Measurements from ENCODE around the gene TUBB.
"Not testable (repeated sequence)": the region's sequence is repeated elsewhere in the genome, so short reads cannot be mapped to it uniquely, and the experiment has no call there.

Gene TUBB

DNA sequence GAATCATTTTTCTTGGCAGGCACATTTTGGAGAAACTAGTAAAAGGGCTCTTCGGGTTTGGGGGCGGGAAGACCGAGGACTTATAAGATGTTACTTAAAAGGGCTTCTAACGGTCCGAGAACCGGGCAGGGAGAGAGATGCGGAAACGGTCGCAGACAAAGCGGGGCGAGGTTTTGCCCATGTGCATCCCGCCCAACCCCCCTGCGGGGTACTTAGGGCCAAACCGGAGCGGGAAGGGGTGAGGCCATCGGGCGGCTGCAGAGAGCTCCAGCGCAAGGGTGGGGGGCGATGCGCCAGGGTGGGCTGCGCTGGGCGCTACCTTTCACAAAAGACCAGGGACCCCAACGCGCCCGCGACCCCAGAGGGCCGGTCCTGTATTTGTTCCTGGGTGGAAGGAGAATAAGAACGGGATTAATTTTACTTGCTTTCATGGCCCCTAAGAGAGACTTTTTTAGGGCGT, 616 bp downstream of the TUBB start:
- Mint-ChIP-seq H3K9me3 (no peaks in the 10 kb centered on the region), H3K4me3 (peak overlapping the region; percentile 93), H3K27me3 (ENCODE audit: low read depth) (peaks cover 4% of the 10 kb centered on the region), H3K36me3 (ENCODE audit: low read depth) (peaks cover 68% of the 10 kb centered on the region), H3K4me1 (ENCODE audit: low read depth) (peaks cover 50% of the 10 kb centered on the region), H3K27ac (peak overlapping the region; percentile 92)
- peak; percentile 69 for DNase-seq (ENCODE audit: low spot score)

DNA sequence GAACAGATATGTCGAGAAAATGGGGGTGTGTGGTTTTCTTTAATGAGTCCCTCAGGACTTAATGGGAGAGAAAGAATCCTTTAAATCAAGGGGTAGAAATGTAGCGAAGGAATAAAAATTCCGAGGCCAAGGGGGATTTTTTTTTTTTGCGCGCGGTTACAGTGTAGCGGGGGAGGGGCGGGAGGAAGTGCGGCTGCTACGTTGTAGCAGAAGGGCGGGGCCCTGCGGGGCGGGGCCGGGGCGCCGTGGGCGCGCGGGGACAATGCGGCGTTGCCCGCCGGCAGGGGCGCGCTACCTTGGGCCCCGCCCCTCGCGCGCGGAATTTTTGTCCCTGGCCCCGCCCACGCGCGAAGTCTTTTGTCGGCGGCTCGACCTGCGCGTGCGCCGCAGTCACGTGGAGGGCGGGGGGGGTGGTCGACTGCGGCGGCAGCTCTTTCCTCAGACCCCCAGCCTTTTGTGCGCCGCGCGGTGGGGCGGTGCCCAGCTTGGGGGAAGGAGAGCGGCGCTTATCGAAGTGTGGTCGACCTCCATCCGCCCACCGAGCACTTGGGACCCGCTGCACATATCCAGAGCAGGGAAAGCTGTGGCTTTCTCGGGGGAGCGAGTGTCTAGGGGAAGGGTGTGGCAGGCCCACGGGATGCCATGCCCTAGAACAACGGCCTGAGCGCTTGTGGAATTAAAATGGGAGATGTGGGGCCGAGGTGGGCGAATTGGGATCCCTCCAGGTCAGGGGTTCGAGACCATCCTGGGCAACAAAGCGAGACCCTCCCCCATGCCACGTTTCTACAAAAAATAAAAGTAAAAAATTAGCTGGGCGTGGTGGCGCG, 1.3 kb downstream of the TUBB start:
- Mint-ChIP-seq H3K4me3 (peak overlapping the region; percentile 93), H3K9me3 (no peaks in the 10 kb centered on the region), H3K27me3 (ENCODE audit: low read depth) (peaks cover 4% of the 10 kb centered on the region), H3K27ac (peak overlapping the region; percentile 92), H3K4me1 (ENCODE audit: low read depth) (peaks cover 46% of the 10 kb centered on the region), H3K36me3 (ENCODE audit: low read depth) (peaks cover 65% of the 10 kb centered on the region)
- peak; percentile 95 for DNase-seq (ENCODE audit: low spot score)

DNA sequence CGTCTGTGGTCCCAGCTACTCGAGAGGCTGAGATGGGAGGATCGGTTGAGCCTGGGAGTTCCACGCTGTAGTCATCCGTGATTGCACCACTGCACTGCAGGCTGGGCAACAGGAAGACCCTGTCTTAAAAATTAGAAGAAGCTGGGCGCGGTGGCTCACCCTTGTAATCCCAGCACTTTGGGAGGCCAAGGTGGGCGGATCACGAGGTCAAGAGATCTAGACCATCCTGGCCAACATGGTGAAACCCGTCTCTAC, 1.8 kb downstream of the TUBB start:
- peaks cover 63% of the 10 kb centered on the region for H3K36me3 Mint-ChIP-seq (ENCODE audit: low read depth)
- H3K9me3 Mint-ChIP-seq; DNase-seq (ENCODE audit: low spot score); H3K27me3 Mint-ChIP-seq (ENCODE audit: low read depth): not testable (repeated sequence)
- peak overlapping the region; percentile 93 for H3K4me3 Mint-ChIP-seq
- peaks cover 42% of the 10 kb centered on the region for H3K4me1 Mint-ChIP-seq (ENCODE audit: low read depth)
- peak overlapping the region; percentile 92 for H3K27ac Mint-ChIP-seq

DNA sequence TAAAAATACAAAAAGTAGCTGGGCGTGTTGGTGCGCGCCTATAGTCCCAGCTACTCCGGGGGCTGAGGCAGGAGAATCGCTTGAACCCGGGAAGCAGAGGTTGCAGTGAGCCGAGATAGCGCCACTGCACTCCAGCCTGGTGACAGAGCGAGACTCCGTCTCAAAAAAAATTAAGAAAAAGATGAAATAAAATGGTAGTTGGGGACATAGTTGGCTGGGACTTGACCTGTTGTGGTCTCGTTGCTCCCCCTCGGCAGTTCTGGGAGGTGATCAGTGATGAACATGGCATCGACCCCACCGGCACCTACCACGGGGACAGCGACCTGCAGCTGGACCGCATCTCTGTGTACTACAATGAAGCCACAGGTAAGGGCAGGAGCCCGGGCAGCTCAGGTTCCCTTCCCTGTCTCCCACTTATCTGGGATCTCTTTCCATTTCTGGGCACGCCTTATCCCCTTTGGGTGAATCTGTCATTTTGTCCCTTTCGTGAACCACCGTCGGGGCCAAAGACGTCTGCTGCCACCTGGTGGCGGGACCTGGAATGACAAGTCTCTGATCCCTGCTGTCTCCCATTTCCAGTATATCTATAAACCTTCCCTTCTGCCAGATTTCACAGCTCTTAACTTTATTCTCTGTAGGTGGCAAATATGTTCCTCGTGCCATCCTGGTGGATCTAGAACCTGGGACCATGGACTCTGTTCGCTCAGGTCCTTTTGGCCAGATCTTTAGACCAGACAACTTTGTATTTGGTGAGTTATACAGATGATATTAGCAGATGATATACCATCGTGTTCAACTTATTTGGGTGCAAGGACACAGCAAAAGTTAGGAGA, 2.3 kb downstream of the TUBB start:
- peaks cover 4% of the 10 kb centered on the region for H3K27me3 Mint-ChIP-seq (ENCODE audit: low read depth)
- peak overlapping the region; percentile 93 for H3K4me3 Mint-ChIP-seq
- peaks cover 63% of the 10 kb centered on the region for H3K36me3 Mint-ChIP-seq (ENCODE audit: low read depth)
- peak; percentile 77 for DNase-seq (ENCODE audit: low spot score)
- H3K4me1 Mint-ChIP-seq (ENCODE audit: low read depth) = peaks cover 42% of the 10 kb centered on the region
- H3K27ac Mint-ChIP-seq = peak overlapping the region; percentile 92
- H3K9me3 Mint-ChIP-seq = no peaks in the 10 kb centered on the region

DNA sequence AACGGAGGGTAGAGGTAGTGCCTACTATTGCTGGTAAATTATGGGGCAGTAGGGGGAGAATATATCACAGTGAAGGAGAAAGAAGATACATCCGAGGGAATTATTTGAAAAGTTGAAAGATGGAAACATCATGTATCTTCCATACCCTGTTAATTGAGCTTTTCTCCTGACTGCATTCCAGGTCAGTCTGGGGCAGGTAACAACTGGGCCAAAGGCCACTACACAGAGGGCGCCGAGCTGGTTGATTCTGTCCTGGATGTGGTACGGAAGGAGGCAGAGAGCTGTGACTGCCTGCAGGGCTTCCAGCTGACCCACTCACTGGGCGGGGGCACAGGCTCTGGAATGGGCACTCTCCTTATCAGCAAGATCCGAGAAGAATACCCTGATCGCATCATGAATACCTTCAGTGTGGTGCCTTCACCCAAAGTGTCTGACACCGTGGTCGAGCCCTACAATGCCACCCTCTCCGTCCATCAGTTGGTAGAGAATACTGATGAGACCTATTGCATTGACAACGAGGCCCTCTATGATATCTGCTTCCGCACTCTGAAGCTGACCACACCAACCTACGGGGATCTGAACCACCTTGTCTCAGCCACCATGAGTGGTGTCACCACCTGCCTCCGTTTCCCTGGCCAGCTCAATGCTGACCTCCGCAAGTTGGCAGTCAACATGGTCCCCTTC, 3.1 kb downstream of the TUBB start:
- not testable (repeated sequence) for H3K9me3 Mint-ChIP-seq; DNase-seq (ENCODE audit: low spot score); H3K27me3 Mint-ChIP-seq (ENCODE audit: low read depth)
- peaks cover 40% of the 10 kb centered on the region for H3K4me1 Mint-ChIP-seq (ENCODE audit: low read depth)
- H3K4me3 Mint-ChIP-seq = peak overlapping the region; percentile 93
- H3K36me3 Mint-ChIP-seq (ENCODE audit: low read depth) = peaks cover 65% of the 10 kb centered on the region
- H3K27ac Mint-ChIP-seq = peak overlapping the region; percentile 92

DNA sequence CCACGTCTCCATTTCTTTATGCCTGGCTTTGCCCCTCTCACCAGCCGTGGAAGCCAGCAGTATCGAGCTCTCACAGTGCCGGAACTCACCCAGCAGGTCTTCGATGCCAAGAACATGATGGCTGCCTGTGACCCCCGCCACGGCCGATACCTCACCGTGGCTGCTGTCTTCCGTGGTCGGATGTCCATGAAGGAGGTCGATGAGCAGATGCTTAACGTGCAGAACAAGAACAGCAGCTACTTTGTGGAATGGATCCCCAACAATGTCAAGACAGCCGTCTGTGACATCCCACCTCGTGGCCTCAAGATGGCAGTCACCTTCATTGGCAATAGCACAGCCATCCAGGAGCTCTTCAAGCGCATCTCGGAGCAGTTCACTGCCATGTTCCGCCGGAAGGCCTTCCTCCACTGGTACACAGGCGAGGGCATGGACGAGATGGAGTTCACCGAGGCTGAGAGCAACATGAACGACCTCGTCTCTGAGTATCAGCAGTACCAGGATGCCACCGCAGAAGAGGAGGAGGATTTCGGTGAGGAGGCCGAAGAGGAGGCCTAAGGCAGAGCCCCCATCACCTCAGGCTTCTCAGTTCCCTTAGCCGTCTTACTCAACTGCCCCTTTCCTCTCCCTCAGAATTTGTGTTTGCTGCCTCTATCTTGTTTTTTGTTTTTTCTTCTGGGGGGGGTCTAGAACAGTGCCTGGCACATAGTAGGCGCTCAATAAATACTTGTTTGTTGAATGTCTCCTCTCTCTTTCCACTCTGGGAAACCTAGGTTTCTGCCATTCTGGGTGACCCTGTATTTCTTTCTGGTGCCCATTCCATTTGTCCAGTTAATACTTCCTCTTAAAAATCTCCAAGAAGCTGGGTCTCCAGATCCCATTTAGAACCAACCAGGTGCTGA, 3.9 kb downstream of the TUBB start:
- Mint-ChIP-seq H3K4me3 (peak overlapping the region; percentile 93), H3K4me1 (ENCODE audit: low read depth) (peaks cover 37% of the 10 kb centered on the region)
- H3K27me3 Mint-ChIP-seq (ENCODE audit: low read depth) = not testable (repeated sequence)

DNA sequence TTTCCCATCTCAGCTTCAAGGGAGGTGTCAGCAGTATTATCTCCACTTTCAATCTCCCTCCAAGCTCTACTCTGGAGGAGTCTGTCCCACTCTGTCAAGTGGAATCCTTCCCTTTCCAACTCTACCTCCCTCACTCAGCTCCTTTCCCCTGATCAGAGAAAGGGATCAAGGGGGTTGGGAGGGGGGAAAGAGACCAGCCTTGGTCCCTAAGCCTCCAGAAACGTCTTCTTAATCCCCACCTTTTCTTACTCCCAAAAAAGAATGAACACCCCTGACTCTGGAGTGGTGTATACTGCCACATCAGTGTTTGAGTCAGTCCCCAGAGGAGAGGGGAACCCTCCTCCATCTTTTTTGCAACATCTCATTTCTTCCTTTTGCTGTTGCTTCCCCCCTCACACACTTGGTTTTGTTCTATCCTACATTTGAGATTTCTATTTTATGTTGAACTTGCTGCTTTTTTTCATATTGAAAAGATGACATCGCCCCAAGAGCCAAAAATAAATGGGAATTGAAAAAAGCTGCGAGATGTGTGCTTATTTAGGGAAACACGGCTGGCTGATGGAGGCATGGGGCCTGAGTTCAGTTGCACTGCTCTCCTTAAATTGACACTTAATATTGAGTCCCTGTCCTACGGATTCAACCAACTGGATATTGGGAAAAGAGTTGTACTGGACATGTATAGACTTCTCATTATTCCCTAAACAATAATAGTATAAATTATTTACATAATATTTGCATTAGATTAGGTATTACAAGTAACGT, 4.9 kb downstream of the TUBB start:
- peak overlapping the region; percentile 70 for H3K27ac Mint-ChIP-seq
- no peak for DNase-seq (ENCODE audit: low spot score)
- H3K9me3 Mint-ChIP-seq = no peaks in the 10 kb centered on the region
- H3K4me1 Mint-ChIP-seq (ENCODE audit: low read depth) = peaks cover 31% of the 10 kb centered on the region
- H3K27me3 Mint-ChIP-seq (ENCODE audit: low read depth) = peaks cover 4% of the 10 kb centered on the region
- H3K36me3 Mint-ChIP-seq (ENCODE audit: low read depth) = peaks cover 69% of the 10 kb centered on the region
- H3K4me3 Mint-ChIP-seq = peak overlapping the region; percentile 93

More for the DNA sequence above, 3.9 kb downstream of the TUBB start:
- not testable (repeated sequence) for DNase-seq (ENCODE audit: low spot score); H3K9me3 Mint-ChIP-seq
- Mint-ChIP-seq H3K27ac (peak overlapping the region; percentile 57), H3K36me3 (ENCODE audit: low read depth) (peaks cover 65% of the 10 kb centered on the region)

DNA sequence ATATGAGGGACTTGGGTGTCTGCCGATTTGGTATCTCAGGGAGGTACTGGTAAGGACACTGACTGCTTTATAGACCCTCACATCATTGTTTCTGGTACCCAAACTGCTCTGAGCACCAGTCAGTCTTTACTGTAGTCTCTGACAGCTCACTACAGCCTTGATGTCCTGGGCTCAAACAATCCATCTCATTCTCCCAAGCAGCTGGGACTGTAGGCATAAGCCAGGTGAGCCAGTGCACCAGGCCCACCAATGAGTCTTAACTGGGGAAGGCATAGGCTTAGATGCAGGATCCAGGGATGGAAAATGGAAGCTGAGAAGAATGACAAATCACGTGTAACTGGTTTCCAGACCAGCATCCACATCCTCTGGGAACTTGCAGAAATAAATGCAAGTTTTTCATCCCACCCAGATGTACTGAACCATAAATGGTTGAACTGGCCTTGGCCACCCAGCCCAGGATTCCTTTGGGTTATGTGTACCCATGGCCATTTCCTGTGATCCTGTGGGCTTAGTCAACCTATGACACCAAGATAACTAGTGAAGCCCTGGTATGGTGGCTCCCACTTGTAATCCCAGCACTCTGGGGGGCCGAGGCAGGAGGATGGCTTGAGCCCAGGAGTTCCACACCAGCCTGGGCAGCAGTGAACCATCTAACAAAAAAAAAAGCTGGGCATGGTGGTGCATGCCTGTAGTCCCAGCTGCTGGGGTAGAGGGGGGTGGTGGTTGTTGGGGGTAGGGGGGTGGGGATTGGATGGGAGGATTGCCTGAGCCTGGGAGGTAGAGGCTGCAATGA, 5.8 kb downstream of the TUBB start:
- Mint-ChIP-seq H3K27ac (peak overlapping the region; percentile 63), H3K4me1 (ENCODE audit: low read depth) (peaks cover 39% of the 10 kb centered on the region), H3K27me3 (ENCODE audit: low read depth) (no peaks in the 10 kb centered on the region), H3K9me3 (no peaks in the 10 kb centered on the region), H3K36me3 (ENCODE audit: low read depth) (peaks cover 70% of the 10 kb centered on the region), H3K4me3 (peak overlapping the region; percentile 24)
- no peak for DNase-seq (ENCODE audit: low spot score)

DNA sequence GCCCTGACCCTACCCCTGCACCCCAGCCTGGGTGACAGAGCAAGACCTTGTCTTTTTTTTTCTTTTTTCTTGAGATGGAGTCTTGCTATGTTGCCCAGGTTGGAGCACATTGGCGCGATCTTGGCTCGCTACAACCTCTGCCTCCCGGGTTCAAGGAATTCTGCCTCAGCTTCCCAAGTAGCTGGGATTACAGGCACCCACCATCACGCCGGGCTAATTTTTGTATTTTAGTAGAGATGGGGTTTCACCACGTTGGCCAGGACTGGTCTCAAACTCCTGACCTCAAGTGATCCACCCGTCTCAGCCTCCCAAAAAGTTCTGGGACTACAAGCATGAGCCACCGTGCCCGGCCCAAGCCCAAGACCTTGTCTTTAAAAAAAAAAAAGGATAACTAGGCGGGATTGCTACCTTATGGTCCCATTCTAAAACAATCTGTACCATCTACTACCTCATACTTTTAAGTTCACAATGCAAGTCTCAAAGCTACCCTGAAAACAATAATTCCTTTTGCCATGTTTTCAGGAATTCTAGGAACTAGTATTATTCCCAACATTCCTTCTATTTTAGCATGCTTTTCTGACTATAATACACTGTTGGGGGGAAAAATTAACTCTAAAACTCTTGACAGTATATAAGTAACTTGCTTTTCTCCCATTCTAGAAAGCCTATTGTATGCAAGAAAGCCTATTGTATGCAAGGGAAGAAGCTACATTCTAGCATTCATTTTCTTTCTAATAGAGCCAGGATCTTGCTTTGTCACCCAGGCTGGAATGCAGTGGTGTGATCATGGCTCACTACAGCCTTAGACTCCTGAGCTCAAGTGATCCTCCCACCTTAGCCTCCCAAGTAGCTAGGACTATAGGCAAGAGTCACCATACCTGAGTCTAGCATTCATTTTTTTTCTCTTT, 6.6 kb downstream of the TUBB start:
- Mint-ChIP-seq H3K27me3 (ENCODE audit: low read depth) (no peaks in the 10 kb centered on the region), H3K9me3 (no peaks in the 10 kb centered on the region), H3K36me3 (ENCODE audit: low read depth) (peaks cover 67% of the 10 kb centered on the region), H3K27ac (no peak overlapping the region), H3K4me3 (no peak overlapping the region), H3K4me1 (ENCODE audit: low read depth) (peaks cover 43% of the 10 kb centered on the region)
- DNase-seq (ENCODE audit: low spot score) = no peak

DNA sequence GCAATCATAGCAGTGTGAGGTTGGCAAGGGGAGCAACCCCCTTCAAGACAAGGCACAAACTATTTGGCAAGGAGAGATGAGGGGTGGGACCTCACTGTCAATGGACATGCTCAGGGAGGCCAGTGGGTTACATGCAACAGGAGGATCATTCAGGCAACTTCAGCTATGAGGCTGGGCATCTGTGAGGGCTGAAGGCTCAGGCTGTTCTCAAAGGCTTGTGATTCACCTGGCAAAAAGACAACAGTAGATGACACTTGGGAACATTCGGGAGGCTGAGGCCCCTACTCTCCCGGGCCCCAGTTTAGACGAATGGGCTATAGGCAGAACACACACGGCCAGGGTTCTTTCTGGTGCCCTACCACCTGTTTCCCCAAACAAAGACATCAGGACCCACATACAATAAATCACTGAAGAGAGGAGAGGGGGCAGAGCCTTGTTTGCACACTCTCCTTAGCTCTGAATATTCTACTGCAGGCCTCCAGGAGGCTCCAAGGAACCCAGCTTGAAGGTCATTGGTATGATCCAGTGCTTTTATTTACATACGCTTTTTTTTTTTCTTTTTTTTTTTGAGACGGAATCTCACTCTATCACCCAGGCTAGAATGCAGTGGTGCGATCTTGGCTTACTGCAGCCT, 7.9 kb downstream of the TUBB start:
- H3K9me3 Mint-ChIP-seq = no peaks in the 10 kb centered on the region
- H3K4me1 Mint-ChIP-seq (ENCODE audit: low read depth) = peaks cover 45% of the 10 kb centered on the region
- H3K27me3 Mint-ChIP-seq (ENCODE audit: low read depth) = no peaks in the 10 kb centered on the region
- peaks cover 62% of the 10 kb centered on the region for H3K36me3 Mint-ChIP-seq (ENCODE audit: low read depth)
- H3K27ac Mint-ChIP-seq = no peak overlapping the region
- no peak for DNase-seq (ENCODE audit: low spot score)
- H3K4me3 Mint-ChIP-seq = no peak overlapping the region
